ENCODE data around the gene TMEM237.

Gene TMEM237

DNA sequence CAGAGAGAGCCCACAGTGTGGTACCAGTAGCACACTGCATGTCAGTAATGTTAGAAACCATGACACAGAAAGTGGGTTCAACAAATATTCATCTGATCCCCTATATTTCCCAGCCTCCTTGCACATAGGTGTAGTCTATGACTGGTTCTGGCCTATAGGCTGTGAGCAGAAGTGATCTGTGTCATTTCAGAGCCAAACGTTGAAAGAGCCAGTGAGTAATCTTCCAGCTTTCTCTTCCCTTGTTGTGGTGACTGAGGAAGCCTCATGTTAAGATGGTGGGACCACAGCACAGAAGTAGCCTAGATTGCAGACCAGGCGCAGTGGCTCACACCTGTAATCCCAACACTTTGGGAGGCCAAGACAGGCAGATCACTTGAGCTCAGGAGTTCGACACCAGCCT lies 4.1 kb downstream of the TMEM237 start:
- no peak for DNase-seq

DNA sequence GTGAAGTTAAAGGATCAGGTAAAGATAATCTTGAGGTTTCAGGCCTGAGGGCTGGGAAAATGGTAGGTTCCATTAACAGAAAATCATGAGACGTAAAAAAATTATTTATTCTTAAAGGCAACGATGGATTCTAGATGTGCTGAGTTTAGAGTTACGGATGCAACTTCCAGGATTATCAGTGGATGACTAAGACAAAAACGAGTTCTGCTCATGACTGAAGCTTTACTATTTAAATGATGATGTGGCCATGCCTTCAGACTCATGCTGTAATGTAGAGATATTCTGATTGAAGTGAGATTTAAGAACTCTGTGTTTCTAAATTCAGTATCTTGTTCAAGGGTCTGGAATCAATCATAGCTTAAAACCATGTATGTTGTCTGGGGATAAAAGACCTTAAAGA lies 5.0 kb downstream of the TMEM237 start:
- DNase-seq: no peak

- no peak for DNase-seq
Observed at GRCh38 chr2:201633661-201634249, 9.5 kb downstream of the TMEM237 start.

- DNase-seq: no peak
Observed at GRCh38 chr2:201631041-201631440, 12.3 kb downstream of the TMEM237 start.

GRCh38 chr2:201630577-201630976 lies 12.7 kb downstream of the TMEM237 start:
- no peak for DNase-seq

DNA sequence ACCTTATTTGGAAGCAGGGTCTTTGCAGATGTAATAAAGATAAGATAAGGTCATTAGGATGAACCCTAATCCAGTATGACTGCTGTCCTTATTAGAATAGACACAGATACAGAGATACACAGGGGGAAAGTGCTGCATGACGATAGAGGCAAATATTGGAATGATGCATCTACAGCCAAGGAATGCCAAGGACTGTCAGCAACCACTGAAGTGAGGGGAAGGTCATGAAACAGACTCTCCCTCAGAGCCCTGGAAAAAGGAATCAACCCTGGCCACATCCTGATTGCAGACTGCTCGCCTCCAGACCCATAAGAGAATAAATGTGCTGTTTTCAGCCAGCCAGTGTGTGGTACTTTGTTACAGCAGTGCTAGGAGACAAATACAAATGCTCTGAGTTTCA lies 14.8 kb downstream of the TMEM237 start:
- no peak for DNase-seq

DNA sequence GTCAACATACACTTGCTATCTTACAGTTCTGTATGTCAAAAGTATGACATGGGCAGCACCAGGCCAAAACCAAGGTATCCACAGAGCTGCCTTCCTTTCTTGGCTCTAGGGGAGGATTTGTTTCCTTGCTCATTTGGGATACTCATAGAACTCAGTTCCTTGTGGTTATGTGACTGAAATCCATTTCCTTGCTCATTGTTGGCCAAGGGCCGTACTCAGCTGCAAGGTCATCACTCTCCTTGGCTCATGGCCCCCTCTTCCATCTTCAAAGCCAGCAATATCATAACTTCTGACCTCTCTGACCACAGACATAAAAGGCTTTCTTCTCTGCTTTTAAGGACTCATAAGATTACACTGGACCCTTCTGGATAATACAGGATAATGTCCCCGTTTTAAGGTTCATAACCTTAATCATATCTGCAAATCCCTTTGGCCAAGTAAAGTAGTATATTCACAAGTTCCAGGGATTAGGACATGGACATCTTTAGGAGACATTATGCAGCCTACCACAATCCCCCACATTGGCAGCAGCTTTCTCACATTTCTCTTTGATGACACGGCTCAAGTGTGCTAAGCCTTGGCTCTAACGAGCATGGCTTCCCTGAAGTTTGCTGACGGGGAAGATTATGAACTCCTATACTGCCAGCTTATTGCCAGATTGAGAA lies 20.9 kb downstream of the TMEM237 start:
- DNase-seq: no peak

DNA sequence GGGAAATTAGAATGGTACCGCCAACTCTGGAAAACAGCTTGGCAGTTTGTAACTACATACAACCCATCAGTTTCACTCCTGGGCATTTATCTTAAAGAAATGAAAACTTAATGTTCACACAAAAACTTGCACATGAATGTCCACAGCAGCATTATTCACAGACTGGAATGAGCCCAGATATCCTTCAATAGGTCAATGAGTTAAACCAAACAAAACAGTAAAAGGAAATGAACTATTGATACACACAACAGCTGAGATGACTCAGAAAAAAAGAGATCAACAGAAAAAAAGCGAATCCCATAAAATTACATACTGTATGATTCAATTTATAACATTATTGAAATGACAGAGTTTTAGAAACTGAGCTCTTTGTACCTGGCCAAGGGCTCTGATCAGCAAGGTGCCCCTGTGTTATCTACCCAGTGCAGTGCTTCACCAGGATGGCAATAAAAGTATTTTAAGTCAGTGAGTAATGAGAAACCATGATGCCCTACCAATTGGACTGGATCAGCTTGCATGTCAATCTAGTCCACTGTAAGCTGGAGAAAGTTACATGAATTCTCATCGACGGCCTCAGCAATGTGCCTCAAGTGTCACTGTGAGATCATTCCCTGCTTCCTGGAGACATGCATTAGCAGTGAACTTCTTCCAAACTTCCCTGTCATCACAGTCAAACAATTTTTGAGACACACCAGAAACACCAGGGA lies 21.9 kb downstream of the TMEM237 start:
- DNase-seq: no peak

DNA sequence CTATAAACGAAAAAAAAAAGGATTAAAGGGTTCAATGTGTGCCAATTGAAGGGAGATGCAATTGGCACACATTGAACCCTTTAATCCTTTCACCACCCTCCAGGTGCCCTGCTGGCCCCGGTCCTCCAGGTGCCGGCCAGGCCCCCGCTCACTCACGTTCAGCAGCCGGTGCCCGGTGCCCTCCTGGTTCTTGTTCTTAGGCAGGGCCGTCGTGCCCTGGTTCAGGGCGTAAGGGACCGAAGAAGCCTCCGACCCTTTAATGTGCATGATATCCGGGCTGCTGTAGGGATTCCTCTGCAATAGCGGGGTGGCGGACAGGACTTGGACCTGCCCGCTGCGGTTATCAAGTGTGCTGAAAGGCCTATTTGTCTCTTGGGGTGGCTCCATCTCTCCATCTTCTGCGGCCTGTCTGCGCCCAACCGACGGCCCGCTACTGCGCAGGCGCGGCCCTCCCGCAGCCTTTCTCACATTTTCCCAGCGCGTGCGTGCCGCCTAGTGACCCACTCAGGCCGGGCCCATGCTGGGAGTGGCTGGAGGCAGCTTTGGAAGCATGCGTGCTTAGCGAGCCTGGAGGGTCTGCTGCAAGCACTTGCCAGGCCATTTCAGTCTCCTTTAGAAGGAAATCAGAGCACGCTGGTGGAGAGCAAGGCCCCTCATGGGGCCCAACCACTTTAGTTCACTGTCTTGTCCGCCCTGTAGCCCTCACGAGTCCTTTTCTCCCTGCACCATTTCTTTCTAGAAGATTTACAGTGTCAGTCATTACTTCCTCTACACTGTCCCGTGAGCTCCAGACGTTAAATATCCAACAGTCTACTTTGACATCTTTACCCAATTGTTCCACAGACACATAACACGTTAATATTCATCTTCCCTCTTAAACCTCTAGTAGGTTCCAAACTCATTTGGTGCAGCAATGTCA lies 24.3 kb downstream of the TMEM237 start:
- peak; percentile 19 for DNase-seq

DNA sequence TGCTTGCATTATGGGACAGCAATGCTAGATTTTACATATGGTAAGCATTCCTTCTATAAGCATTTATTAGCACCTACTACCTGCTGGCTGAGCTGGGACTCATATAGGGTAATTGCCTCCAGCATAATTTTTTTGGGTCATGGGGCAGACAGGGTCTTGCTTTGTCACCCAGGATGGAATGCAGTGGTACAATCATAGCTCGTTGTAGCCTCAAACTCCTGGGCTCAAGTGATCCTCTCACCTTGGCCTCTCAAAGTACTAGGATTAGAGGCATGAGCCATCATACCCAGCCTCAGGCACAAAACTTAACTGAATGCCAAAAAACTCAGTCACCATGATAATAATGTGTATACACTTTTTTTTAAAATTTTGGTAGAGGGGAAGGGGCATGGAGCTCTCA lies 35.3 kb downstream of the TMEM237 start:
- no peak for DNase-seq

GRCh38 chr2:201607568-201607967 lies 35.7 kb downstream of the TMEM237 start:
- DNase-seq: no peak

DNA sequence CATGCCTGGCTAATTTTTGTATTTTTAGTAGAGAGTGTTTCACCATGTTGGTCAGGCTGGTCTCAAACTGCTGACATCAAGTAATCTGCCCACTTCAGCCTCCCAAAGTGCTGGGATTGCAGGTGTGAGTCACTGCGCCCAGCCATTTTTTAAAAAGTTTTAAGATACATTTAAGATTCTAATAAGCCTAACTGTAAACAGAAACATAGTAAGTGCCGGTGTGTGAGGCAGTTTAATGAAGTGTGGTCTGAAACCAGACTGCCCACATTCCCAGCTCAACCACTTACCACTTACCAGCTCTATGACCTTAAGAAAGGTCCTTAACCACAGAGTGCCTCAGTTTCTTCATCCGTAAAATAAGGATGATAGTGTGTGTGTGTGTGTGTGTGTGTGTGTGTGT lies 42.4 kb downstream of the TMEM237 start:
- DNase-seq: no peak

- DNase-seq: no peak
Observed at GRCh38 chr2:201597397-201597796, 45.9 kb downstream of the TMEM237 start.

DNA sequence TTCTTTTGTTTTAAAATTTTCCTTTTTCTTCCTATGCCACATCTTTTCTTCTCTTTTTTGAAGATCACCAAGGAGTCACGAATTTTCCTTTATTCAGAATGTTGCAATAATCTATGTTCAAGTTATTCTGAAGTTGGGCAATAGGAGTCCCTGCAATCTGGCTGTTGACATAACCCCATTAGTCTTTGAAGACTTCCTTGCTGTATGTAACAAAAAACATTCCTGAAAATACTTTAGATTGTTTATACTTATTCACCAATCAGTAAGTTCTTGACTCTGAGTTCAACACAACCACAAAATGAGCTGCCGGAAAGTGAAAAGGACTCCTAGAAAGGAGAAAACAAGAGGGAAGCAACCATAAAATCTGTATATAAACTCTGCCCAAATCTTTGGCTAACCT lies 62.8 kb downstream of the TMEM237 start:
- no peak for DNase-seq

DNA sequence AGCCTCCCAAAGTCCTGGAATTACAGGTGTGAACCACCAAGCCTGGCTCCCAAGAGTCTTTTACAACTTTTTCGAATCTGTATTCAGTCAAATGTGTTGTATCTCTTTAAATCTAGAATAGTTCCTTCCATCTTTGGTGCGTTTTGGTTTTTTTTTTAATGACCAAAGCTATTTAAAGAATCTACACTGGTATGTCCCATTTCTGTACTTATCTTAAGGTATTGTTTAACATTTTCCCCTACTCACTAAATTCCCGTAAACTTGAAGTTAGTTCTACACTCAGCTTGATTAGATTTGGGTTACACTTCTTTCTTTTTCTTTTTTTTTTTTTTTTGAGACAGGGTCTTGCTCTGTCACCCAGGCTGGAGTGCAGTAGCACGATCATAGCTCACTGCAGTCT lies 63.8 kb downstream of the TMEM237 start:
- DNase-seq: no peak

DNA sequence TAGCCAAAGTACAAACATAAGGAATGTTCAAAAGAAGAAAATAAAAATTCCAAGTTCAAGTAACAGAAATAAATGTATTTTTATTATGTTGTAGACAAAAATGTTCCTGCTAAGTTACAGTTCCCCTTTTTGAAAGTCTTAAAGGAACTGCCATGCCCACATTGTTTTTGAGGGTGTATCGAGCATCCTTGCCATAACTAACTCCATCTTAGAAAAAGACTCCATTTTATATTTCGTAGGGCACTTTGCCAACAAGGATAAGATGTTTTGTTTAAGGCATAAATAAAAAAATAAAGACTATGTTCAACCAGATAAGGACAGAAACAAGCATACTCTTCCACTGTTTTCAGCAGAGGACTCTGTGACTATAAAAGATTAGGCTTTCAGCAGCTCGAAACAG lies 67.3 kb downstream of the TMEM237 start:
- no peak for DNase-seq

- DNase-seq: no peak
Observed at GRCh38 chr2:201574766-201575165, 68.5 kb downstream of the TMEM237 start.

GRCh38 chr2:201572846-201573508 lies 70.3 kb downstream of the TMEM237 start:
- no peak for DNase-seq
